DND-41 (cell line): Measurements from ENCODE around the gene TUBAL3.

Source experiments
- CTCF ChIP-seq: IDR thresholded peaks from 2 replicates; pipeline ENCODE4 v1.5.1; 2012; ENCODE audit warnings: borderline replicate concordance, low read length, moderate library complexity, mild to moderate bottlenecking; ENCODE audit not compliant: poor library complexity, severe bottlenecking; ENCODE audit errors: extremely low read depth
- EZH2 ChIP-seq: IDR thresholded peaks from 3 replicates; pipeline ENCODE4 v1.6.1; 2012; ENCODE audit warnings: borderline replicate concordance, low read depth, mild to moderate bottlenecking, moderate library complexity, low read length, inconsistent platforms; ENCODE audit not compliant: severe bottlenecking

- TF ChIP-seq CTCF, result no peak
- TF ChIP-seq EZH2, result no peak
Observed at GRCh38 chr10:5441106-5441505, 36.5 kb upstream of the TUBAL3 start.
